GM23338 (cell line): ENCODE data around the gene DNAH9. TPM values are rescaled to one million over a fixed set of nuclear protein-coding genes. Genes with fewer than 3 reads are reported as not detected.

Experiments
- ATAC-seq: fragments of 200-7000 bp; cut with Tn5 transposase; 3 replicates; pipeline ENCODE4 v1.9.1; 2020
- DNase-seq: peaks from one replicate; pipeline ENCODE4 v3.0.0-alpha.2; 2015; ENCODE audit warnings: low spot score
- H2AFZ ChIP-seq: fragments of 200-600 bp; sonication (generic); 2 replicates; pipeline ENCODE4 v1.8.0; 2016; ENCODE audit warnings: antibody characterized with exemption, mild to moderate bottlenecking, moderate library complexity
- H3F3A ChIP-seq: fragments of 200-600 bp; sonication (generic); replicated peaks from 2 replicates; pipeline ENCODE4 v1.8.0; 2017; ENCODE audit warnings: antibody characterized with exemption, mixed run types, low read depth
- H3K27ac ChIP-seq: fragments of 200-600 bp; sonication (generic); 2 replicates; pipeline ENCODE4 v1.6.1; 2016; ENCODE audit warnings: low read depth
- H3K27me3 ChIP-seq: fragments of 200-600 bp; sonication (generic); 2 replicates; pipeline ENCODE4 v1.8.0; 2016; ENCODE audit warnings: mild to moderate bottlenecking, mixed run types, moderate library complexity; ENCODE audit not compliant: insufficient read depth
- H3K36me3 ChIP-seq: fragments of 200-600 bp; sonication (generic); 2 replicates; pipeline ENCODE4 v1.8.0; 2016; ENCODE audit warnings: mild to moderate bottlenecking; ENCODE audit not compliant: insufficient read depth
- H3K4me1 ChIP-seq: fragments of 200-600 bp; sonication (generic); 2 replicates; pipeline ENCODE4 v1.8.0; 2016; ENCODE audit warnings: mild to moderate bottlenecking, moderate library complexity; ENCODE audit not compliant: insufficient read depth
- H3K4me2 ChIP-seq: fragments of 200-600 bp; sonication (generic); 2 replicates; pipeline ENCODE4 v1.7.1; 2017; ENCODE audit warnings: mixed run types
- H3K4me3 ChIP-seq: fragments of 200-600 bp; sonication (generic); 2 replicates; pipeline ENCODE4 v1.6.1; 2016; ENCODE audit warnings: mixed run types
- H3K79me2 ChIP-seq: fragments of 200-600 bp; sonication (generic); replicated peaks from 2 replicates; pipeline ENCODE4 v1.8.0; 2017; ENCODE audit warnings: mild to moderate bottlenecking; ENCODE audit not compliant: insufficient read depth
- H3K9me2 ChIP-seq: fragments of 200-600 bp; sonication (generic); 2 replicates; pipeline ENCODE4 v1.8.0; 2017; ENCODE audit not compliant: insufficient read depth
- H4K20me1 ChIP-seq: fragments of 200-600 bp; sonication (generic); replicated peaks from 2 replicates; pipeline ENCODE4 v1.8.0; 2017; ENCODE audit warnings: mild to moderate bottlenecking; ENCODE audit not compliant: insufficient read depth
- H3K27ac Mint-ChIP-seq: 2 replicates; pipeline ENCODE4 v1.8.0; 2020; ENCODE audit warnings: inconsistent platforms, mild to moderate bottlenecking, moderate library complexity, mixed read lengths
- H3K27me3 Mint-ChIP-seq: 3 replicates; pipeline ENCODE4 v1.8.0; 2022; ENCODE audit warnings: low read depth, mild to moderate bottlenecking, moderate library complexity, mixed read lengths, inconsistent platforms; ENCODE audit not compliant: insufficient read depth, poor library complexity
- H3K36me3 Mint-ChIP-seq: 3 replicates; pipeline ENCODE4 v1.8.0; 2021; ENCODE audit warnings: low read depth, mild to moderate bottlenecking, inconsistent platforms, moderate library complexity, mixed read lengths
- H3K4me1 Mint-ChIP-seq: 3 replicates; pipeline ENCODE4 v1.8.0; 2020; ENCODE audit warnings: mild to moderate bottlenecking, inconsistent platforms, mixed read lengths
- H3K4me3 Mint-ChIP-seq: 3 replicates; pipeline ENCODE4 v1.8.0; 2021; ENCODE audit warnings: moderate library complexity, mild to moderate bottlenecking, inconsistent platforms, mixed read lengths
- H3K9me3 Mint-ChIP-seq: 3 replicates; pipeline ENCODE4 v1.8.0; 2020; ENCODE audit warnings: moderate library complexity, mild to moderate bottlenecking, inconsistent platforms, mixed read lengths
- CREB1 ChIP-seq: fragments of 250-450 bp; sonication (Bioruptor Pico); IDR thresholded peaks from 2 replicates; pipeline ENCODE4 v1.5.0; 2020; ENCODE audit warnings: low read depth, mild to moderate bottlenecking, moderate library complexity
- CTCF ChIP-seq, 2 experiments: fragments of 200-600 bp in 1 of 2; sonication (generic) in 1 of 2; conservative IDR thresholded peaks; 2 replicates each; pipeline versions ENCODE4 v1.5.1 to v1.6.1; 2016 to 2017; ENCODE audit warnings: antibody characterized with exemption in 2 of 2, low read depth in 2 of 2, mild to moderate bottlenecking in 2 of 2, moderate library complexity in 1 of 2
- ETS1 ChIP-seq: IDR thresholded peaks from 2 replicates; pipeline ENCODE4 v1.6.1; 2016; ENCODE audit warnings: antibody characterized with exemption
- EZH2 ChIP-seq: fragments of 200-600 bp; sonication (generic); IDR thresholded peaks from one replicate; pipeline ENCODE4 v1.8.0; 2017; ENCODE audit warnings: antibody characterized with exemption, mild to moderate bottlenecking, low read depth; ENCODE audit not compliant: unreplicated experiment
- EZH2phosphoT487 ChIP-seq: fragments of 200-600 bp; sonication (generic); IDR thresholded peaks from one replicate; pipeline ENCODE4 v1.8.1; 2018; ENCODE audit warnings: antibody characterized with exemption; ENCODE audit not compliant: unreplicated experiment
- JUNB ChIP-seq: IDR thresholded peaks from one replicate; pipeline ENCODE4 v1.6.1; 2016; ENCODE audit warnings: antibody characterized with exemption; ENCODE audit not compliant: unreplicated experiment
- NANOG ChIP-seq: IDR thresholded peaks from 2 replicates; pipeline ENCODE4 v1.6.1; 2016; ENCODE audit warnings: antibody characterized with exemption, borderline replicate concordance
- POLR2AphosphoS5 ChIP-seq: IDR thresholded peaks from 2 replicates; pipeline ENCODE4 v1.6.1; 2016; ENCODE audit warnings: antibody characterized with exemption, low read depth
- REST ChIP-seq: IDR thresholded peaks from one replicate; pipeline ENCODE4 v1.6.1; 2018; ENCODE audit warnings: antibody characterized with exemption; ENCODE audit not compliant: unreplicated experiment
- STAT1 ChIP-seq: IDR thresholded peaks from one replicate; pipeline ENCODE4 v1.6.1; 2016; ENCODE audit warnings: antibody characterized with exemption; ENCODE audit not compliant: unreplicated experiment
- ZNF114 ChIP-seq: fragments of 250-450 bp; sonication (Bioruptor Pico); IDR thresholded peaks from 2 replicates; pipeline ENCODE4 v1.5.0; 2020; ENCODE audit warnings: mild to moderate bottlenecking, moderate library complexity
- ZNF331 ChIP-seq: fragments of 250-450 bp; sonication (Bioruptor Pico); IDR thresholded peaks from 2 replicates; pipeline ENCODE4 v1.5.0; 2020; ENCODE audit warnings: low read depth, mild to moderate bottlenecking, moderate library complexity
- ZNF462 ChIP-seq: fragments of 250-450 bp; sonication (Bioruptor Pico); IDR thresholded peaks from 2 replicates; pipeline ENCODE4 v1.5.0; 2020; ENCODE audit warnings: mild to moderate bottlenecking, moderate library complexity
- polyA plus RNA-seq: library from polyadenylated mRNA; unstranded; fragments of >200 nt; fragmentation: Nextera tagmentation; extraction: Ambion mirVana; gene quantifications from 2 replicates; pipeline ENCODE4 v1.2.1, GENCODE V29; 2016
- total RNA-seq: library from RNA; depleted of rRNA; stranded (reverse); fragments of >200 nt; shearing (Covaris generic); gene quantifications from 2 replicates; pipeline ENCODE4 v1.2.3, GENCODE V29; 2014

The DNAH9 gene
- total and polyA plus RNA-seq, 2 experiments from 2014 or later: not detected

- Mint-ChIP-seq H3K27ac (no peak overlapping the region), H3K9me3 (peaks cover 44% of the 10 kb centered on the region), H3K27me3 (peaks cover 9% of the 10 kb centered on the region), H3K4me1 (no peaks in the 10 kb centered on the region), H3K4me3 (no peak overlapping the region), H3K36me3 (peaks cover 44% of the 10 kb centered on the region)
- Histone ChIP-seq H3K79me2 (no peaks in the 10 kb centered on the region), H3K27me3 (no peaks in the 10 kb centered on the region), H3F3A (no peaks in the 10 kb centered on the region), H3K9me2 (no peaks in the 10 kb centered on the region), H3K4me1 (no peaks in the 10 kb centered on the region), H3K4me3 (no peak overlapping the region), H3K4me2 (no peak overlapping the region), H4K20me1 (no peaks in the 10 kb centered on the region), H3K27ac (no peak overlapping the region), H2AFZ (no peak overlapping the region), H3K36me3 (no peaks in the 10 kb centered on the region; the same call in 1 of the 2 replicates)
- DNase-seq (no peak), ATAC-seq (no peak)
- no peak for TF ChIP-seq CREB1 (CRISPR knock-in tag)
- no peak for TF ChIP-seq JUNB
- no peak for TF ChIP-seq ETS1
- TF ChIP-seq CTCF (conservative IDR thresholded peaks at IDR 0.05; ENCODE audit: low read depth in 2 of 2): no peak
- no peak for TF ChIP-seq EZH2phosphoT487
- no peak for TF ChIP-seq REST
- TF ChIP-seq STAT1: no peak
- no peak for TF ChIP-seq ZNF331 (CRISPR knock-in tag)
- no peak for TF ChIP-seq NANOG
- TF ChIP-seq ZNF114 (CRISPR knock-in tag): no peak
- TF ChIP-seq EZH2: no peak
- TF ChIP-seq POLR2AphosphoS5: no peak
- no peak for TF ChIP-seq ZNF462 (CRISPR knock-in tag)
Observed at GRCh38 chr17:11625878-11626277, 27.6 kb downstream of the DNAH9 start.
